DMS79 (cell line): ENCODE results near the gene INHBC.
A peak's percentile ranks its signal among the peaks of the same experiment; 100 is the strongest.
"Not testable (repeated sequence)": the region's sequence is repeated elsewhere in the genome, so short reads cannot be mapped to it uniquely, and the experiment has no call there.

ENCODE experiments used
- DNase-seq: peaks from one replicate; lab custom pipeline; 2025; lab: John Stamatoyannopoulos, UW

INHBC gene

DNA sequence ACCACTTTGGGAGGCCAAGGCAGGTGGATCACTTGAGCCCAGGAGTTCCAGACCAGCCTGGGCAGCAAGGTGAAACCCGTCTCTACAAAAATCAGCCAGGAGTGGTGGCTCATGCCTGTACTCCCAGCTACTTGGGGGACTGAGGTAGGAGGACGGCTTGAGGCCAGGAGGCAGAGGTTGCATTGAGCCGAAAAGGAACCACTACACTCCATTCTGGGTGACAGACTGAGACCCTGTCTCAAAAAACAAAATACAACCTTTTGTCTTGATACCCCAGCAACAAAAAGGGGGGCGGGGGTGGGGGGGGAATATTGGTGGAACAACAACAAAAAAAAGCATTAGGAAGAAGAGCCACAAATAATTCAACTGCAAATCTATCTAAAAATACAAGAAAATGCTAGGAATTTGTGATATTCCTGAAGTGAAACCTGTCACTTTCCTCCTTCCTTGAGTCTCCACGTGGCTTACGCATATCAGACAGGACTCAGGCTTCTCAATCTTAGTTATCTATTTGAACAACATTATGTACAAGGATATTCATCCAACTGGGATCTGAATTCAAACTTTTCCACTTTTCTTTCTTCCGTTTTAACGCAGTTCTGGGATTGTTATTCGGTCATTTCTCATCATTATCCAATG, 5.0 kb upstream of the INHBC start:
- no peak for DNase-seq

DNA sequence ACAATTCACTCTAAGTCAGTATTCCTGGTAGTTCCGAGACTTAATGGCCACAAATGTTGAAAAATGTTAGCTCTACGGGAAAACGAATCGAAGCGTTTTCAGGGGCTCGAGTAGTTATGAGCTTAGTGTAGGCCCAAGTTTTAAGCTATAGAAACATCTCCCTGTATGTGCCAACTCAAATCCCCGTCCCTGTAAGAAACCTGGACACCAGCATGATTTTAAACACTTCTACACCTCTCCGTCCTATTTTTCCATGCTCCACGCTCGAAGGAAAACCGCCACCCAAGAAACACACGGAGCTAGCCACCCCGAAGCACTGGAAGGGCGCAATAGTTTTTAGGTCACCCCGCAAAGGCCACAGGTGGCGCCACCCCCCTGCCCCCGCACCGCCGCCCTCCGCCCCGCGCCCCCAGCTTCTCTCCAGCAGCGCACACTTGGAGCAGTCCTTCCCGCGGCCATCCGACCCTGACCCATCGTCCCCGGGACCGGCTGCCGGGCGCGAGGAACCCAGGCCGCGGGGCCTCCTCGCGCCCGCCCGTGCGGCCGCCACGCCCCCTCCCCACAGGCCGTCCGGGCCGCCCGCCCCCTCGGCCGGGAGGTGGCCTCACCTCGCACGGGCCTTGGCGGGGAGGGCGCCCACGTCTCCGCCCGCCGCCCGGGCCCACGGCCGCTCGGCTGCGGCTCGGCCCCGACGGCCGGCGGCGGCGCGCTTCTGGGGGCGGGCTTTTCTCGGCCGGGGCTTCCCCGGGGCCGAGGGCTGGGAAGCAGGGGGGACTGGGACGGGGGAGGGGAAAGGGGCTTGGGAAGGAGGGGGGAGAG, 4.3 kb upstream of the INHBC start:
- DNase-seq, result peak; percentile 1

DNA sequence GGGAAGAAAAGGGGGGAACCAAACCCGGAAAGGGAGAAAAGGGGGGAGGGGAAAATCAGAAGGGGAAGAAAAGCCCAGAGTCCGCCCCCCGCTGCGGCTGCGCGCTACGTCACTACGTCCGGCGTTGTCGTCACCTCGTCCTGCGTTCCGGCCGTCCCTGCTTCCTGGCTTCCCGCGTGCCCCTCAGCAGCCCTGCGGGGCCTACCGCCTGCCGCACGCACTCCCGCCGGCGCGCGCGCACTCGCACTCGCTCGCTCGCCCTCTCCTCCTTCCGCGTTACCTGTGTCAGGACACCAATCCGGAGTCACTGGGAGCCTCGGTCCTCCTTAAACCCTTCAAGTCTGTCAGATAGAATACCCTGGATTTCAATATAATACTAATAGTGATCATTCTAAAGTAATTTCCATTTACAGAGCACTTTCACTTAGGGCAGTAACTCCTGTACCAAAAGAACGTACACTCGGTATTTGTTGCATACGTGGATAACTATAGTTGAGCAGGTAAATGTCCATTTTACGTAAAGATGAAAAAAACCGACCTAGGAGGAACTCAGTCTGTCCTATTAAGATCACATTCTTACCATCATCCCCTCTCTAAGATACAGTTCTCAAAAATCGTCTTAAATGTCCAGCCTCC, 3.5 kb upstream of the INHBC start, which contains the start of gene R3HDM2:
R3HDM2 (minus strand) TSS at position 113 of the 636 bp plus-strand sequence. CDS start 120,615 bp downstream, outside the sequence.
- DNase-seq, result peak; percentile 74

DNA sequence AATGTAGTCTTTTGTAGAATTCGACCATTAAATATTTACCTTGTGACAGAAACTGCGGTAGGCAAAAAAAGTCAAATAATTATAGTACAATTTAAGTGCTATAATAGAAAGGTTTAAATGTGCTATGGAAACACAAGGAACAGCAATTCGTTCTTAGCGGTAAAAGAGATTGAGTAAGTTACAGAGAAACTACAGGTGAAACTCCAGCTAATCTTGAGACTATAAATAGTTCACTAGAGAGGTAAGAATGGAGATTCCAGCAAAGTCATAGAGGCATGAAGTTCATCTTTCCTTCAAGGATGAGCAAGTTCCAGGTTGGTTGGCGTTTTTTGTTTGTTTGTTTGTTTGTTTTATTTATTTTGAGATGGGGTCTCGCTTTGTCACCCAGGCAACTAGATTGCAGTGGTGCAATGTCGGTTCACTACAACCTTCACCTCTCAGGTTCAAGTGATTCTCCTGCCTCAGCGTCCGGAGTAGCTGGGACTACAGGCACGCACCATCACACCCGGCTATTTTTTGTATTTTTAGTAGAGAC, 2.9 kb upstream of the INHBC start:
- DNase-seq, result no peak

DNA sequence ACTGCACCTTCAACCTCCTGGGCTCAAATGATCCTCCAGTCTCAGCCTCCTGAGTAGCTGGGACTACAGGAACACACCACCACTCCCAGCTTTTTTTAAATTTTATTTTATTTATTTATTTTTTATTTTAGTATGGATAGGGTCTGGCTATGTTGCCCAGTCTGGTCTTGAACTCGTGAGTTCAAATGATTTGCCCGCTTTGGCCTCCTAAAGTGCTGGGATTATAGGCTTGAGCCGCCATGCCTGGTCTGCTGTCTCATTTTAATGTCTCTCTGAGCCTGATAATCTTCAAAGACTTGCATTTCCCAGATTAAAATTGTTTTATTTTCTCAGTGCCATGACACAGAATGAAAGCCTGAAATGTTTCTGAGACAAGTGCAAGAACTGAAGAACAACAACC, 1.2 kb upstream of the INHBC start:
- no peak for DNase-seq

DNA sequence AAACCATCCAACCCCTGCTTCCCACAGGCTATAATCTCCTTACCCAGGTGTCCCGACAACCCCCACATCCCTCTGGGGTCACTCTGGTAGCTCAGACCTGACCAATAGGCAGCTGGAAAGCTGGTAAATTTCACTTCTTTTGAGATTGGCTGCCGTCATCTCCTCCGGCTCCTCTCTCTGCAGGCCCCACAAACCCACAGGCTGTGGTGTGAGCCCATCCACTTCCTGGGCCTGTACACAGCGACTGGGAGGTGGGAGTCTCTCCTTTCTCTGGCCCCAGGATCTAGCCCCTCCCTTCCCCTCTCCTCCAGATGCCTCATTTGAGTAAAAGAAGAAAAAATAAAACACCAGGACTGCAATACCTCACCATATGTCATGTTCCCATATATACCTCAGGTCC, 709 bp downstream of the INHBC start:
- DNase-seq, result no peak

DNA sequence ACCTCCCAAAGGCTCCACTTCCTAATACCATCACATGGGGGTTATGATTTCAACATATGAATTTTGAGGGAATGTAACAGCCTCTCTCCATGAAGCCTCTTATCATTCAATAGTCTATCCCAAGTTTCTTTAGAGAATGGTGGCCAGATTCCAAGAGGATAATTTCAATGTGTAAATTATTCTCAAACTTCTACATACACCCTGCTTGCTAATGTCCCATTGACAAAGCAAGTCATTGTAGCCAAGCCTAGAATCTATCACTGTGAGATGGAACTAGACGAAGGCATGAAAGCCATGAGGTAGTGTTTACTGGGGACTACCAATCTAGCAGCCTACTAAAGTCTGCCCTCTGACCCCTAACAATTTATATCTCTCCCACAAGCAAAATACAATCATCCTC, 3.8 kb downstream of the INHBC start:
- DNase-seq, result no peak

DNA sequence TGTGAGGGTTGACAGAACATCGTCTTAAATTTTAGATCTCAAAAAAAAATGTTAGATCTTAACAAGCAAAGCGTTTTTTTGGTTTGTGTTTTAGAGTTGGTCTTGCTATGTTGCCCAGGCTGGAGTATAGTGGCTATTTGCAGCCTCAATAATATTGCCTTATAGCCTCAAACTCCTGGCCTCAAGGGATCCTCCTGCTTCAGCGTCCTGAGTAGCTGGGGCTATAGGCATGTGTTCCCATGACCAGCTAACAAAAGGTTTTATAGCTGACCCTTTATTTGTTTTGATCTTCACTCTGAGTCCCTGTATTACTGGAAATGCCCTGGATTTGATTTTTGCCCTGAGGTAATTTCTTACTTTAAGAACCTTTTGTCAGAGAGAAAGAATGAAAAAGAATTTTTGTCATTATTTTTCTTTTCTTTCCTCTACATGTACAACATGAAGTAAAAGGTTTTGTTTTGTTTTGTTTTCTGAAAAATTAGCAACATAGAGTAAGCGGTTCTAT, 5.2 kb downstream of the INHBC start:
- no peak for DNase-seq

DNA sequence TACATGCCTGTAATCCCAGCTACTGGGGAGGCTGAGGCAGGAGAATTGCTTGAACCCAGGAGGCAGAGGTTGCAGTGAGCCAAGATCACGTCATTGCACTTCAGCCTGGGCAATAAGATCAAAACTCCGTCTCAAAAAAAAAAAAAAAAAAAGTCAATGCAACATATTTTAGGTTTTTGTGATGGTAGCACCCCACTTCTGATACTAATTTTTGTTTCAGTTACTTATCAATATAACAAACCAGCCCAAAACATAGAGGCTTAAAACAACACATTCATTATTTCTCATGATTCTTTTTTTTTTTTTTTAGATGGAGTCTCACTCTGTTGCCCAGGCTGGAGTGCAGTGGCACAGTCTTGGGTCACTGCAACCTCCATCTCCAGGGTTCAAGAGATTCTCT, 6.8 kb downstream of the INHBC start:
- not testable (repeated sequence) for DNase-seq

DNA sequence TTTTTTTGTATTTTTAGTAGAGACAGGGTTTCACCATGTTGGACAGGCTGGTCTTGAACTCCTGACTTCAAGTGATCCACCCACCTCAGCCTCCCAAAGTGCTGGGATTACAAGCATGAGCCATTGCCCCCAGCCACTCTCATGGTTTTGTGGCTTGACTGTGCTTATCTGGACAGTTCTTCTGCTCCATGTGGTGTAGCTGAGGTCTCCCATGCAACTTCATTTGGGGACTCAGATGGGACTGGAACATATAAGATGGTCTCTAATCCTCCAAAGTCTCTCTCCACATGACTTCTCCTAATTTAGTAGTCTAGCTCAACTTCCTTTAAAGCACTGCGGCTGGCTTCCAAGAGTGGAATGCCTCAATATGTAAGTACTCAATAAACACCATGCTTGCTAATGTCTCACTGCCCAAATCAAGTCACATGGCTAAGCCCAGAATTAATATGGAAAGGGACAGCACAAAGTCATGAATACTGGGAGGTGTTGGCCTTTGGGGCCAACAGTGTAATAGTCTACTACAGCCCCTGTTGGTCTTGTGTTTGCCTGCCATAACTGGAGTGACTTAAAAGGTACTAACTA, 7.4 kb downstream of the INHBC start:
- DNase-seq, result no peak

DNA sequence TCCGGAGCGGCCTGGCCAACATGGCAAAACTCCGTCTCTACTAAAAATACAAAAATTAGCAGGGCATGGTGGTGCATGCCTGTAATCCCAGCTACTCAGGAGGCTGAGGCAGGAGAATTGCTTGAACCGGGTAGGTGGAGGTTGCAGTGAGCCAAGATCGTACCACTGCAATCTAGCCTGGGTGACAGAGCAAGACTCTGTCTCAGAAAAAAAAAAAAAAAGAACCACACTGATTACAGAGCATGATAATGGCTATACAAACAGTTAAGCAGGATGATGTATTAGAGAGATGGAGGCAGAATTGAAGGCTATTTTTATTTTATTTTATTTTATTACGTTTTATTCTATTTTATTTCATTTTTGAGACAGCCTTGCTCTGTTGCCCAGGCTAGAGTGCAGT, 9.8 kb downstream of the INHBC start:
- DNase-seq, result not testable (repeated sequence)

DNA sequence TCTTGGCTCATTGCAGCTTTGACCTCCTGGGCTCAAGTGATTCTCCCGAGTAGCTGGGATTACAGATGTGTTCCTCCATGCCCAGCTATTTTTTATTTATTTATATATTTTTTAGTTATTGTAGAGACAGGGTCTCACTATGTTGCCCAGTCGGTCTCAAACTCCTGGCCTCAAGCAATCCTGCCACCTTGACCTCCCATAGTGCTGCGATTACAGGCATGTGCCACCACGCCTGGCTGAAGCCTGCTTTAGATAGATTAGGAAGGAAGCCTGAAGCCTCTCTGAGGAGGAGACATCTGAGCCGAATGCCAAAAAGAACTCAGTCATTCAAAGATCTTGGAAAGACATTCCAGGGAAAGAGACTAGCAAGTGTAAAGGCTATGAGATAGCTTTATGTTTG, 10.2 kb downstream of the INHBC start:
- DNase-seq, result no peak

DNA sequence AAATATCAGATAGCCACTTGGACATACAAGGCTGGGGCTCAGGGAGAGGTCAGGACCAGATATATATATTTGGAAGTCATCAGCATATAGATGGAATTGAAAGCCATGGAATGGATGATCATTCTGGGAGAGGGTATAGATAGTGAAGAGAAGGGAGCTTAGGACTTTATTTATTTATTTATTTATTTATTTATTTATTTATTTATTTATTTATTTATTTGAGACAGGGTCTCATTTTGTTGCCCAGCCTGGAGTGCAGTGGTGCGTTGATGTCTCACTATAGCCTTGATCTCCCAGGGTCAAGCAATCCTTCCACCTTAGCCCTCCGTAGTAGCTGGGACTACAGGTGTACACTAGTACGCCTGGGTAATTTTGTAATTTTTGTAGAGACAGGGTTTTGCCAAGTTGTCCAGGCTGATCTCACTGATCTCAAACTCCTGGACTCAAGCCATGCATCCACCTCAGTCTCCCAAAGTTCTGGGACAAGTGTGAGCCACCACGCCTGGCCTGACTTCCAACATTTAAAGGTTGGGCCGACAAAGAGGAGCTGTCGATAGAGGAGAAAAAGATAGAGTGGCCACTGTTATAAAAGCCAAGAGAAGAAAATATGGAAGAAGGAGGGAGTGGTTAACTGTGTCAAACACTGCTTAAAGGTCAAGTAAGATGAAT, 11.8 kb downstream of the INHBC start:
- no peak for DNase-seq

DNA sequence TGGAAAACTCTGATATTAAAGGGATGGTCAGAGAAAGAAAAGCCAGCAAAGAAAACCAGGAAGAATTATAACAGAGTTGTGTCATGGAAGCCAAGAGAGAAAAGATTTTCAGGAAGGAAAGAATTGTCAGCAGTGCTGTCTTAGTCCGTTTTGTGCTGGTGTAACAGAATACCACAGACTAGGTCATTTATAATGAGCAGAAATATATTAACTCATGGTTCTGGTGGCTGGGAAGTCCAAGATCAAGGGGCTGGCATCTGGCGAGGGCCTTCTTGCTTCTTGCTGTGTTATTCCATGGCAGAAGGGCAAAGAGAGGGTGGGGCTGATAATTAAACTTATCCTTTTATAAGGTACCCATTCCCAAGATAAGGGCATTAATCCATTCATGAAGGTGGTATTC, 14.1 kb downstream of the INHBC start:
- no peak for DNase-seq

DNA sequence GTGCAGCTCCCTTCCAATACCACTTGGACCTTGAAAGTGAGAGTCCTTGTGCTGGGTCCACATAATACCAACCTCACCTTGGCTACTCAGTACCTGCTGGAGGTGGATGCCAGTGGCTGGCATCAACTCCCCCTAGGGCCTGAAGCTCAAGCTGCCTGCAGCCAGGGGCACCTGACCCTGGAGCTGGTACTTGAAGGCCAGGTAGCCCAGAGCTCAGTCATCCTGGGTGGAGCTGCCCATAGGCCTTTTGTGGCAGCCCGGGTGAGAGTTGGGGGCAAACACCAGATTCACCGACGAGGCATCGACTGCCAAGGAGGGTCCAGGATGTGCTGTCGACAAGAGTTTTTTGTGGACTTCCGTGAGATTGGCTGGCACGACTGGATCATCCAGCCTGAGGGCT, 14.8 kb downstream of the INHBC start:
- no peak for DNase-seq

DNA sequence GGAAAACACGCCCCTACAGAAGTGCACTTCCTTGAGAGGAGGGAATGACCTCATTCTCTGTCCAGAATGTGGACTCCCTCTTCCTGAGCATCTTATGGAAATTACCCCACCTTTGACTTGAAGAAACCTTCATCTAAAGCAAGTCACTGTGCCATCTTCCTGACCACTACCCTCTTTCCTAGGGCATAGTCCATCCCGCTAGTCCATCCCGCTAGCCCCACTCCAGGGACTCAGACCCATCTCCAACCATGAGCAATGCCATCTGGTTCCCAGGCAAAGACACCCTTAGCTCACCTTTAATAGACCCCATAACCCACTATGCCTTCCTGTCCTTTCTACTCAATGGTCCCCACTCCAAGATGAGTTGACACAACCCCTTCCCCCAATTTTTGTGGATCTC, 15.5 kb downstream of the INHBC start:
- DNase-seq, result no peak

DNA sequence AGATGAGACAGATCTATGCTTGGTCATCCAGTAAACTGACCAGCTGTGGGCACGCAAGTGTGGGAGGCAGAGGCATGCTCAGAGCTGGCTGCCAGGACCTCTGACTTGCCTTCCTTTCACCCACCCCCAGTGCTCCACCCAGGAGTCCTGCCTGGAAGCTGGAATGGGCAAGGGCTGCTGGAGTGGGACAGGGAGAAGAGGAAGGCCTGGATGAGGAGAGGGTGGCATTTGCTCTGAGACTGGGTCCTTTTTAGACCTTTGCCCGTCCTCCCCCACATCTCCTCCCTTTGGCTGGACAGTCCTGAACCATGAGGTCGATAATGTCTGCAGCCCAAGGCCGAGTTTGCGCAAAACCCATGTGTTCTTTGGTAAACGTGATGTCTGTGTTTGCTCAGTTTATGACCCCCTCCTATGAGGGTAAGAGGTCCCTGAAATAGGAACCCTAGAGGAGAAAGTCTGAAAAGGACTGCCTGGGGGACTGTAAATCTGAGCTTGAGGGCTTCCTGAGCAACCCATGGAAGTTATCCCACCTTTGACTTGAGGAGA, 16.7 kb downstream of the INHBC start:
- DNase-seq, result no peak

DNA sequence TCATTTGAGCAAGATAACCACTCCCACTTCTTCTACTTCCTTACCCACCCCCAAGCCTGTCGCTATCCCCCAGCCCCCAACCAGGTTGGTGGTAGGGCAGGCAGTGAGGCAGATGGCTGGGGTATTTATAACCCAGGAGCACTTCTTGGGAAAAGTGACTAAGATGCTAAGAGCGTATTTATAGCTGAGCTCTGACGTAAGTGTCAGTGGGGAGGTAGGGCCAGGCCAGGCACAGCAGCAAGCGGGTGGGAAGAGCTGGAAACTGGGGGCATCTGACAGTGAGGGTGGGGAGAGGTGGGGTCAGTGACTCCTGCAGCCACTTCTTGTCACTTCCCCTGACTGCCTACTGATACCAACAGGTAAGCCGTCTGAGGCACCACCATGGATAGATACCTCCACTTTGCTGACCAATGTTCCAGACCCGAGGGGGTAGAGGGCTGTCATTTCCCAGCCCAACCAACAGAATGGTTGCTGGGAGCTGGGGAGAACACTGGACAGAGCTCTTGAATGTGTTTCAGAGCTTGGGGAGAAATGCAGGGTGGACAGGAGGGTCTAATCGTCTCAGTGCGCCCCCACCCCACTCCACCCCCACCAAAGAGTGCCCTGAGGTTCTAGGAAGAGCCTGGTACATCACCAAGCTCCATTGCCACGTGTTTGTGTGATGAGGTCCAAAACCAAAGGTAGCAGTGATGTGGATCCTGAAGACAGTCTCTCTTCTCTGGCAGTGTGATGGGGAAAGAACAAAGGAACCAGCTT, 17.8 kb downstream of the INHBC start:
- DNase-seq, result no peak

DNA sequence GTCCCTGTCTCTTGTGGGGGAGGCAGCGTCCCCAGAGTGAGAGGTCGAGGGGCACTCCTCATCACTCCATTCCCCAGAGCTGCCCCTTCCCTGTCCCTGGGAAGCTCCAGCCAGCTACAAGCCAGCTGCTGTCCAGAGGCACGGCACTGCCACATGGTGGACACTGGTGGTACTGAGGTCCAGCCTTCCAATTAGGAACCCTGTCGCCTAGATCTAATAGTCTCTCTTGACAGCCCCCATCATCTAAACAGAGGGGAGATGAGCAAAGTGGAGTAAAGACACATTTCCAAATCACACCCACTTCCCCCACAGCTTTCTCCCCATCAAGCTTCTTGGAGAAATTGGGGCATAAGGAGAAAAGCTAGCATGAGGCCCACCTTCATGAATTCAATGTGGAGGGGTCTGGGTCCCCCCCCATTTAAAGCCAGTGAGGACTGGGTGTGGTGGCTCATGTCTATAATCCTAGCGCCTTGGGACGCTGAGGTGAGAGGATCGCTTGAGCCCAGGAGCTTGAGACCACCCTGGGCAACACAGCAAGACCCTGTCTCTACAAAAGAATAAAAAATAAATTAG, 18.4 kb downstream of the INHBC start:
- no peak for DNase-seq

DNA sequence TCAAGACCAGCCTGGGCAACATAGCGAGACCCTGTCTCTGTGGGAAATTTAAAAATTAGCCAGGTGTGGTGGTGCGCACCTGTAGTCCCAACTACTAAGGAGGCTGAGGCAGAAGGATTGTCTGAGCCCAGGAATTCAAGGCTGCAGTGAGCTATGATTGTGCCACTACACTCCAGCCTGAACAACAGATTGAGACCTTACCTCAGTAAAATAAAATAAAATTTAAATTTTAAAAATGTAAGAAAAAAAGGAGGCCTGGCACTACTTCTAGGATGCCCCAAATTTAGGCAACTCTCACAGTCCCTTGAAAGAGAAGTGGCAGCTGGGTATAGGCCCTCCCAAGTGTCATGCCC, 19.6 kb downstream of the INHBC start:
- no peak for DNase-seq
